GM19043 (cell line): ENCODE results near the gene SPAG16.
"Not testable (repeated sequence)": the region's sequence is repeated elsewhere in the genome, so short reads cannot be mapped to it uniquely, and the experiment has no call there.

Experiments used
- ATAC-seq: cut with Tn5 transposase; IDR thresholded peaks from one replicate; pipeline ENCODE4 v1.9.1; 2021; ENCODE audit warnings: low read depth; ENCODE audit not compliant: unreplicated experiment

SPAG16 gene

DNA sequence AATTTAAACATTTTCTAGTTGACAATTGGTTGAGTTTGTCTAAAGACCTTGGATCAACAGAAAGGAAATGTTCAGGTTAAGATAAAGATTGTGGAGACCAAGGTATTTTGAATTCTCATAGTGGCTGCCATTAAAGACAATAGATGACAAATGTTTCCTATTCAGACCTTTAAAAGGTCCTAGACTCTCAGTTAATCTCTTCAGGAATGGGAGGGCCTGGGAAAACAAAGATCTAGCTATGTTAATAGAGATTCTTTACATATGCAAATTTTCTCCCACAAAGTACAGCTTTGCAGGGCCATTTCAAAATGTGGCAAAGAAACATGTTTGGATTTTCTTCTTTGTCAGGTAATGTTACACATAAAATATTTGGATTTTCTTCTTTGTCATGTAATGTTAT, 403.9 kb downstream of the SPAG16 start:
- ATAC-seq: no peak

DNA sequence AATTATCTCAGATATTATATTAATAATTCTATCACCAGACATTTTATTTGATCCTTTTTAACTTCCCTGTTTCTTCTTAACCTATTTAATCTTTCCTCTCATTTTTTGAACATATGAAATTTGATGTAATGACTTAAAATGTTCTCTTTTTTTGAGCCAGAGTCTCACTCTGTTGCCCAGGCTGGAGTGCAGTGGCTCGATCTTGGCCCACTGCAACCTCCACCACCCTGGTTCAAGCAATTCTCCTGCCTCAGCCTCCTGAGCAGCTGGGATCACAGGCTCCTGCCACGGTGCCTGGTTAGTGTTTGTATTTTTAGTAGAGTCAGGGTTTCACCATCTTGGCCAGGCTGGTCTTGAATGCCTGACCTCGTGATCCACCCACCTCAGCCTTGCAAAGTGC, 404.6 kb downstream of the SPAG16 start:
- ATAC-seq: not testable (repeated sequence)

DNA sequence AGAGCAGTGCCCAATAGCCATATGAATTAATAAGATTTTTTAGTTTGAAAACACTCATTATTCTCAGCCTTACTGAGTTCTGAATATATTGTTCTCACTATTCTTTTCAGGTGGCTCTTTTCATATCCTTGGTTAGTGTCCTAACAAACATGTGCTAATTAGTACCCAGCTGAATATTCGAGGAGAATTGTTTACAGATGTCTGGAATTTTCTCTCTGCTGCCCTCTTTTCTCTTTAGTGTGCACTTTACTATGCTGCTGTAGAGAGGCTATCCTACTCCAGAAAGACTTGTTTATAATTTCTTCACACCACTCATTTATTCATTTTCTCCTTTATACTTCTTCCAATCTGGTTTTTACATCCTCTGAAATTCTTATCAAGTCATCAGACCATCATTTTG, 405.3 kb downstream of the SPAG16 start:
- ATAC-seq: no peak

DNA sequence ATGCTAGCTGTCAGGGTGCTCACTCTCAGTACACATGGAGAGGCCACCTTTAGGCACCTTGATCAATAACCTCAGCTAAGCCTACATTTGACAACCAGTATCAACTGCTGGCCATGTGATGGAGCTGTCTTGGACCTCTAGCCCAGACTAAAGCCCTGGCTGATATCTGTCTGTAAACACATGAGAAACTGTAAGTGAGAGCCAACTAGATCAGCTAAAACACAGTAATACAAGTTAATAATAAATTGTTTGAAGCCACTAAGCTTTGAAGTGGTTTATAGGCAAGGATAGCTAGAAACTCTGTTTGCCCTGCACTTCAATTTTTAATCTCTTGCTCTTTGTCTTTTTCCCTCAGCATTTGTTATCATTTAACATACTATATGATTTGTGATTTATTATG, 407.1 kb downstream of the SPAG16 start:
- no peak for ATAC-seq

DNA sequence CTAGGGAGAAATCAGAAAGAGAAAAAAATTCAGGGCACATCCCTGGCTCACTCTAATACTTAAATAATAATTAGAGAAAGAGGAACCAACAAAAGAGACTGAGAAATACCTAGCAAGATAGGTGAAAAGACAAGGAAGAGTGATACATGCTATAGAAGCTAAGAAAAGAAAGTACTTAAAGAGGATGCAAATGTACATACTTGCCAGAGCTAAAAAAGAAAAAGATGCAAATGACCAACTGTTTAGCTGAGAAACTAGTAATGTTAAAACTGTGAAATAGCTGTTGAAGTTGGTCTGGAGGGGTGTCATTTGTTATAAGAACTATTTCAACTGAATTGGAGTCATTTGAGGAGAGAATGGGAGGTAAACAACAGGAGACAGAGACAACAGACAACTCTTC, 412.2 kb downstream of the SPAG16 start:
- ATAC-seq: no peak

DNA sequence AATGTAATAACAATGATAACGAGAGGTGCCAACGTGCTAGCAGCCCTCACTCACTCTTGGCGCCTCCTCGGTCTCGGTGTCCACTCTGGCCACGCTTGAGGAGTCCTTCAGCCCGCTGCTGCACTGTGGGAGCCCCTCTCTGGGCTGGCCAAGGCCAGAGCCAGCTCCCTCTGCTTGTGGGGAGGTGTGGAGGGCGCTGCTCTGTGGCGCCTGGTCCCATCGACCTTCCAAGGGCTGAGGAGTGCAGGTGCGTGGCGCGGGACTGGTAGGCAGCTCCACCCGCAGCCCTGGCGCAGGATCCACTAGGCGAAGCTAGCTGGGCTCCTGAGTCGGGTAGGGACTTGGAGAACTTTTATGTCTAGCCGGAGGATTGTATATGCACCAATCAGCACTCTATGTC, 417.1 kb downstream of the SPAG16 start:
- ATAC-seq: not testable (repeated sequence)

DNA sequence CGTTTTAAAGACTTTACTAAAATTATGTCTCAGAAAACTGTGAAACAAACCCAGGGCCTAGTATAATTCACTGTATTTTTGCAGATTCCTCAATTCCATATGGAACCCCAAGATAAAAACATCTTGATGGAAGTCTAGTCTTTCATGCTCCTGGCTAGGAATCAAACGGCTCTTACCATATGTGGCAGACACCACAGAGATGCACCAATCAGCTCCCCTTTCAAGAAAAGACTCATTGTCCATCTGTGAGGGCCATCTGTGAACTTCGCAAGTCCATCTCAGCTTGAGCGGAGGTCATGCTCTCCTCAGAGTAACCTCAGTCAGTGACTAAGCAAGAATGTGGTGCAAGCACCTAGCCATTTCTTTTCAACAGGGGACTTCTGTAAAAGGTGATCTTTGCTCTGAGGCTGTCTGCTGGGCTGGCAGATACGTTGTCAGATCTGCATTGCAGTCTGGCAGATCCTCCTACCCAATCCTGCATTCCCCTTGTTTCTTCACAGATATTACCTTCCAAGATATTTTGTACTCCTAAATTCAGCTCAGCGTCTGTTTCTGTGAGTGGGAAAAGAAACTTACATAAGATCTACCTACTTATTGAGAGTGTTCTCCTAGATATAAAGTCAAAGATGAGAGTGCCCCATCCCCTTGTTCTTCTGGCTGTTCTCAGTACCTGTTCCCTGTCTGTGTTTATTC, 419.3 kb downstream of the SPAG16 start:
- no peak for ATAC-seq

DNA sequence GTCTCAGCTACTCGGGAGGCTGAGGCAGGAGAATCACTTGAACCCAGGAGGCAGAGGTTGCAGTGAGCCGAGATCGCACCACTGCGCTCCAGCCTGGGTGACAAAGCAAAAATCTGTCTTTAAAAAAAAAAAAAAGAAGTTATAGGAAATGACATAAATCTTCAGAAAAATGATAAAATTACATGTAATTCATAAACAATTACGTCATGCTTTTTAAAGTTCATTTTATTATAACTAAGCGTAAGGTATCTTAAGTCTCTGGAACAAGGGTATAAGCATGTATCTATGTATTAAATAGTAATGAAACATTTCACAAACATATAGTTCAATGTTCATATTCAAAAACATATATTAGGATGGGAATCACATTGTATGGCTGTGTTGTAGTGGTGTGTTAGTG, 425.9 kb downstream of the SPAG16 start:
- no peak for ATAC-seq

DNA sequence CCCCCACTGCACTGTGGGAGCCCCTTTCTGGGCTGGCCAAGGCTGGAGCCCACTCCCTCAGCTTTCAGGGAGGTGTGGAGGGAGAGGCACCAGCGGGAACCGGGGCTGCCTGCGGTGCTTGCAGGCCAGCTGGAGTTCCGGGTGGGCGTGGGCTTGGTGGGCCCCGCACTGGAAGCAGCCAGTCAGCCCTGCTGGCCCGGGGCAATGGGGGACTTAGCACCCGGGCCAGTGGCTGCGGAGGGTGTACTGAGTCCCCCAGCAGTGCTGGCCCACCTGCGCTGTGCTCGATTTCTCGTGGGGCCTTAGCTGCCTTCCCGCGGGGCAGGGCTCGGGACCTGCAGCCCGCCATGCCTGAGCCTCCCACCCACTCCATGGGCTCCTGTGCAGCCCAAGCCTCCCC, 434.1 kb downstream of the SPAG16 start:
- not testable (repeated sequence) for ATAC-seq

DNA sequence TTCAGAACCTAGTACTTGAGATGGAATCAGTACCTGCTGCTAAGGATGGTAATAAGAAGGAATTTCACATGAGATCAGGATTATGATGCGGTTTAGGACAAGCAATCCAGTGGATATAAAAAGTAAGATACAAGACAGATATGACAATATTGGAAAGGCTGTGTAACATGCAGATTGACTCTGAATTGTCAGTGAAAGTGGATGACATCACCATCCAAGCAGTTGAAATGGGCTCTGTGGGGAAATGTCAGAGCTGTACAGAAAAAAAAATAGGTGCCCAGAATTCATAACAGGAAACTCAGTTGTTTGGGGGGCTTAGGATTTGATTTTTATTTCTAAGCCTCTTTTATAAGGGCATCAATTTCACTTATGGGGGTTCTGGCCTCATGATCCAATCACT, 438.3 kb downstream of the SPAG16 start:
- ATAC-seq: no peak

DNA sequence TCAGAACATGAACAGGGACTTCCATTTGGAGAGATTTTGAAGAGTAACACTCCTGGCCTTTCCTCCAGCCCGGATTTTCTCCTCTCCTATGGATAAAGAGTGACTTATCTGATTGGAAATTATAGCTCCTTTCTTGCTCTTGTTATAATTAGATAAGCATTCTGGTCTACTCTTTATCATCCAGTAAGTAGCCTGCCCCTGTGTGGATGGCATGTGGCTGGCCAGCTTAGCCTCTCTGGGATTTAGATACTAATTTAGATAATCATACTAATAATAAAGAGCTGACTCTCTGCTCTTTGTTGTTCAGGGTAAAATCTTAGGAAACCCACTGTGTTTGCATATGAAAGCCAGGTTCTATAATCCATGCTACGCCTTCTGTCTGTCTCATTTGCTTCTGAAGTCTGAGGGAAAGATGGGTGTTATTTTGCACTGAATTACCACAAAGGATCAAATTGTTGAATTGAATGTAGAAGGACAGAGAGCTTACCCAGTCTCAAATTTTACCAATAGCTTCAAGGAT, 438.8 kb downstream of the SPAG16 start:
- no peak for ATAC-seq

DNA sequence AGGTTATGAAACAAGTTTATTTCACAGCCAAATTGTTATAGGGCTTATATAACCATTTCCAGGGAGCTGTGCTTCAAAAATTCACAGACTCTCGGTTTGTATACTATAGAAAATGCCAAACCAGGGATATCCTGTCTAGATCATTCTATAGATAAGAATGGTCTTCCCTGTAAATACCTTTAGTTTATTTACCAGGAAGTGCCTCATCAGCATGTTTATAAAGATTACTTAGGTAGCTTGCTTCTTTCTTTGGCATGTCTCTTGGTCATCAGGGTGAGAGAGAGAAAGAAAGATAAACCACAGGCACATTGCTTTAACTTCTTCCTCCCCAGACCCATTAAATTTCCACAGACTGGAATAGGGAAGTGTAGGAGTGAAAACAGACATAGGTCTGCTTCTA, 439.4 kb downstream of the SPAG16 start:
- no peak for ATAC-seq

DNA sequence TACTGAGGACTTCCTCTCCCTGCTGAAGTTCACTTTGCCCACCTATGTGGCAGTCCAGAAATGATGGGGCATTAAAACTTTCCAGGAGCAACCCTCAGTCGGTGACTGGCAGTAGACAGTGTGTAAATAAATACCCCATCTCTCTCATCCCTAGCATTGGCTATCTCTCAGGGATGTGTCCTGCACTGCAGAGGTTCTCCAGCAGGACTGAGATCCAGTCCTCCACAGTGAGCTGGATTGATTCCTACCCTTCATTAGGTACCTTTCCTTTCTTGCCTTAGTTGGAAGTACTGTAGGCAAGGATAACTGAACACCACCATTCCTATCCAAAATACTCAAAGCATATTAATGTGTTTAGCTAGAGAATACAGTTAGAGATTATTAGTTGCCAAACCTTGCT, 441.8 kb downstream of the SPAG16 start:
- ATAC-seq: no peak

DNA sequence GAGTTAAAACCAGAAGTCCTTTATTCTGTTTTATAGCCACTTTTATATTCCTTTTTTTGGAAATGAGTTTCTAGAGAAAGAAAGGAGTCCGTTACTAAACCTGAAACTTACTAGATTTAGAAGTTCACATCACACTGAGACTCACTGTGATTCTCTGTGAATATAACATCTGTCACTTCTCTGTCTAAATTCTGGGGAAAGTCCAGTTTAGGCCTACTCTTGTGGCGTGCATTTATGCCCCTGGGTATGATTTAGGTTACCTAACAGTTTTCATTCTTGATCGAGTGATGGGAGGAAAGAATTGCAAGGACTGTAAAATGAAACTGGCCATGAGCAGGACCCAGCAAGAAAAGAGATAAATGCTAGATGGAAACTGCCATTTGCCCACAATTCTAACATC, 449.6 kb downstream of the SPAG16 start:
- peak; percentile 65 for ATAC-seq

DNA sequence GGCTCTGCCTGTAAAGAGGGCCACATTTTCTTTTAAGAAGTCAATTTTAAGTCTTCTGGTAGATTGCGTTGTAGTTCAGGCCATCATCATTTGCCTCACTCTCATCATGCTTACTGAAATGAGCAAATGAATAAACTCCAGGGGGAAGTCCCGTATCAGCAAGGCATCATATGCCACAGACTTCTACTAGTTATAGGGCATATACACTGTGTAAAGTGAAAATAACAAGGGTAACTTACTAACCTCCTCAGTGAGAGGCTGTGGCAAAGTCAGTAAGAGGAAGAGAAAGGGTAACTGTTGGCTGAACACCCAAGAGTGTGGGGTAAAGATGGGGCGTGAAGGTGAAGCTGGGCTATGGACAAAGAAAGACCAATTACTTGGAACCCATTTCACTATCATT, 456.2 kb downstream of the SPAG16 start:
- ATAC-seq: no peak

DNA sequence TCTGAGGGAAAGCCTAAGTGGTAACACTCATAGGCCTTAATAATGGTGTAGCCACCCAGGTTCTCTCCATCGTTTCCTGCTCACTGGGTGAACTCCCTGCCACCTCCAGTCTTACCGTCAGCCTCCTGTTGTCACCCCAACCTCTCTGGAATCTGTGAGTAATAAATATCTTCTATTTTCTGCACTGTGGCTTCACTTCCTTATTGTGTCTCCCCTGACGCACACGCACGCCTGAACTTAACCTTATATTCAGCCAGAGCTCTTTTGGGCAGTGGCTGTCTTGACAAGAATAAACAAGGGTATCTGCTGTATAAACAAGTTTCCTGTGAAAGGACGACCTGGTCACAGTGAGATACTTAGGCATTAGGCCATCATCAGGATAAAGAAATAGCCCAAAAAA, 467.2 kb downstream of the SPAG16 start:
- peak; percentile 72 for ATAC-seq

DNA sequence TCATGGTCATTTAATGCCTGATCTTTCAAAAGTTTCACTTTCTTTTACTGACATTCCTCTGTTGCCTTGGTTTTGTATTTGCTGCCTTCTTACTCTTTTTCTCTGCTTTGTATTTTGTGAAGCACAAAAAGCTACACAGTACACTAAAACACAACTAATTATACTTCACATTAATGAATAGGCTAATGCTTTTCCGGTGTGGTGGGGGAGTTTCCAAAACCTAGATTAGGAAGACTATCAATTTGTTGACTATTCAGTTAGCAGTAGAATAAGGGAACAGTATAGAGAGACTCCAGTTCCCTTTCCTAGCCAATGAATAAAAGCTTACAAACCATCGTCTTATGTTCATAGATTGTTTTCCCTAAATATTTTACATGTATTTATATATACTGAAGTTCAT, 468.3 kb downstream of the SPAG16 start:
- no peak for ATAC-seq

DNA sequence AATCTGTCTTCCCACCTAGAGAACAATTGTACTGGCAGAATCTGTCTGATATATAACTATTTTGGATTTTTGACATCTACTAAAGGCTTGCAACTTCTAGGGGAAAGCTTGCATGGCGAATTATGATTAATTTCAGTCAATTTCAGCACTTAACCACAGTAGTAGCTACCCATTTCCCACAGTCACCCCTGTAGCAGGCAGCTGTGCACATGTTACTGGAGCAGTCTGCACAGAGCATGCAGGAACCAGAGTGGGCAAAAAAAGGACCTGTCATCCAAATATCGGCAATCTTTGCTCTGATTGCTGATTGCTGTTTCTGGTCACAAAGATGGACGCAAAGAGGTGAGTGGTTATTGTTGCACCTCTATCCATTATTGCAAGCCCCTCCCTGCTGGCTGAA, 473.3 kb downstream of the SPAG16 start:
- no peak for ATAC-seq

DNA sequence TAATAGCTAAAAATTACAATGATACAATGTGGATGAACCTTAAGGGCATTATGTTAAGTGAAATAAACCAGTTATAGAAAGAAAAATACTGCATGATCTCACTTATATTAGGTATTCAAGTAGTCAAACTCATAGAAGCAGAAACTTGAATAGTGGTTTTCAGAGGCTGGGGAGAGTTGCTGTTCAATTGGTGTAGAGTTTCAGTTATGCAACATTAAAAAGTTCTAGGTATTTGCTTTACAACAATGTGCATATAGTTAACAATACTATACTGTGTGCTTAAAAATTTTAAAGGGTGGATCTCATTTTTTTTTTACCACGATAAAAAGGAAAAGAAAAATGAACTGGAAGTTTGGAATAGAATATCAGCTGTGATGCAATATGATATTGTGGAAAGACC, 479.1 kb downstream of the SPAG16 start:
- no peak for ATAC-seq

DNA sequence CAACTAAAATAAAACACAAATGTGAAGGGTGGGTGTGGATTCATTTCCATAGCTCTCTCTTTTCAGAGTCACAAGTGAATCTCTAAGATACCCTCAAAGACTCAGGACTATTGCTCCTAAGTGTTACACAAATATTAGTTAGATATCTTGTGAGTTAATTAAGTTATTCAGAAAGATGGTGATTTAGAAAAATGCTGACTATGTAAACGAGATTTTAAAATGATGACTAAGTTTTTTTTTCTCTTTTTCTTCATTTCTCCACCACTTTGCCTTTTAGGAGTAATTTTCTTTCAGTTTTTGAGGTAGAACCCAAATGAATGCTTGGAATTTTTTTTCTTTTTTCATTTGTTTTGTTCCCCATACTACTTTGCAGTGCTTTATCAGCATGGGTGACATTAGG, 479.7 kb downstream of the SPAG16 start:
- no peak for ATAC-seq

DNA sequence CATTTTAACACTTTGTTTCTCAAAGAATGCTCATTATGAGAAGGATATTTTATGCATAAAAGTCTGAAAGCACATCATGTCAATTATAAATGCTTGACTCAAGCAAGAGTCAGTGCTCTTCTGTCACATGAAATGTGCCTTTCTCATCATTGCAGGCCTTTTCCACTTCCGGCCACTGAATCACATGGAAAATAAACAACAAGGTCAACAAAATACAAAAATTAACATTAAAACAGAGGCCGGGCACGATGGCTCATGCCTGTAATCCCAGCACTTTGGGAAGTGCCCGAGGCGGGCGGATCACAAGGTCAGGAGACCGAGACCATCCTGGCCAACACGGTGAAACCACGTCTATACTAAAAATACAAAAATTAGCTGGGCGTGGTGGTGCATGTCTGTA, 480.6 kb downstream of the SPAG16 start:
- ATAC-seq: no peak

DNA sequence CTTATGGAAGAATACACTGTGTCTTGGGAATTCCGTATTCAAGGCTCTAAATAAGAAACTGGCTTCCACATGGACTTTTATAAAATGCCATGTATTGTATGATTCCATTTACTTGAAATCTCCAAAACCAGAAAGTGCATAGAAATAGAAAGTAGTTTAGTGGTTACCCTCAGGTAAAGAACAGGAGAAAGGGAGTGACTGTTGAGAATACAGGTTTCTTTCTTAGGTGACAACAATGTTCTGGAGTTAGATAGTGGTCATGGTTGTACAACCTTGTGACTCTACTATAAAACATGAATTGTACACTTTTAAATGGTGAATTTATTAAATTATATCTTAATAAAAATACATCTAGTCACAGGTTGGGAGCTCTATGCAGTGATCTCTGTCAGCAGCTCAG, 481.8 kb downstream of the SPAG16 start:
- ATAC-seq: peak; percentile 36

DNA sequence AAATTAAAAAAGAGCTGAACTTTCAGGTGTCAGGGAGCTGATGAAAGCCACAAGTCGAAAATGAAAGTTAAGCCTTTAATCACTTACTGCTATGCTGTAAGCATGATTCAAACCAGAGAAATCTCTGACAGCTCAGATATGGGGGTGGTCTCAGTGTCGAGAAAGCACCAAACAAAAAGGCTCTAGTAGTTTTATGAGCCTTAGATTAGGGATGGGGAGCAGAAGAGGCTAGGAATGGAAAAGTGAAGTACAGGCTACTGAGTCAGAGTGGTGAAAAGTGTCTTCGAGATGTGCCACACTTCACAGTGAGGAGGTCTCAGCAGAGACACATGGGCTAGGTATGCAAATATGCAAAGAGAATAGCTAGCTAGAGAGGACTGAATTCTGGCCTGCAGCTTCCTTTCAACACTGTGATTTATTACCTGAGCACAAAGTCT, 482.2 kb downstream of the SPAG16 start:
- ATAC-seq: peak; percentile 93
